Suppressor macrophage treated with lipopolysaccharide for 4 hours (primary cell): ENCODE data around the gene MXRA7.
A peak's percentile ranks its signal among the peaks of the same experiment; 100 is the strongest.

ENCODE experiments used
- DNase-seq: peaks from one replicate; pipeline ENCODE4 v3.0.0-alpha.2; 2020

The MXRA7 gene

GRCh38 chr17:76672892-76673291 is 37.9 kb downstream of the MXRA7 start:
- DNase-seq = no peak

GRCh38 chr17:76672270-76672851 is 38.4 kb downstream of the MXRA7 start:
- no peak for DNase-seq

GRCh38 chr17:76671912-76672262 is 38.9 kb downstream of the MXRA7 start:
- DNase-seq = no peak

GRCh38 chr17:76671123-76671911 is 39.4 kb downstream of the MXRA7 start:
- DNase-seq = peak; percentile 100

GRCh38 chr17:76670718-76671122 is 40.0 kb downstream of the MXRA7 start:
- DNase-seq = no peak

GRCh38 chr17:76670020-76670717 is 40.6 kb downstream of the MXRA7 start:
- DNase-seq = no peak

GRCh38 chr17:76667786-76668453 is 42.8 kb downstream of the MXRA7 start:
- DNase-seq = no peak

- DNase-seq = no peak
Measured at GRCh38 chr17:76667491-76667755, 43.3 kb downstream of the MXRA7 start.

- no peak for DNase-seq
Measured at GRCh38 chr17:76660656-76661042, 50.1 kb downstream of the MXRA7 start.

GRCh38 chr17:76659928-76660655 is 50.7 kb downstream of the MXRA7 start:
- DNase-seq = peak; percentile 6

- DNase-seq = no peak
Measured at GRCh38 chr17:76658242-76658662, 52.5 kb downstream of the MXRA7 start.

- DNase-seq = no peak
Measured at GRCh38 chr17:76657505-76658241, 53.1 kb downstream of the MXRA7 start.

- no peak for DNase-seq
Measured at GRCh38 chr17:76654408-76654807, 56.4 kb downstream of the MXRA7 start.

- no peak for DNase-seq
Measured at GRCh38 chr17:76650504-76650903, 60.3 kb downstream of the MXRA7 start.

GRCh38 chr17:76646712-76647111 is 64.1 kb downstream of the MXRA7 start:
- no peak for DNase-seq

GRCh38 chr17:76645481-76645880 is 65.3 kb downstream of the MXRA7 start:
- no peak for DNase-seq

GRCh38 chr17:76644995-76645394 is 65.8 kb downstream of the MXRA7 start:
- DNase-seq = no peak

- no peak for DNase-seq
Measured at GRCh38 chr17:76643553-76644148, 67.1 kb downstream of the MXRA7 start, which contains the start of gene ST6GALNAC1. ST6GALNAC1 (minus strand) TSS chr17:76643757; CDS start chr17:76643638, 119 bp downstream.

GRCh38 chr17:76642994-76643393 is 67.8 kb downstream of the MXRA7 start:
- no peak for DNase-seq

GRCh38 chr17:76642032-76642561 is 68.7 kb downstream of the MXRA7 start:
- DNase-seq = no peak

GRCh38 chr17:76641501-76641900 is 69.3 kb downstream of the MXRA7 start:
- no peak for DNase-seq
